RWPE1 (cell line): ENCODE measurements around the gene THSD4.

Experiments
- CTCF ChIA-PET: fragments of 350-600 bp; sonication (Branson Sonifier 250); formaldehyde crosslinking; extraction: SDS; loops from one replicate; lab custom pipeline; 2021; lab: Yijun Ruan, JAX
- POLR2A ChIA-PET: fragments of 400-600 bp; formaldehyde crosslinking; extraction: SDS; loops from one replicate; lab custom pipeline; 2020; ENCODE audit warnings: antibody characterized with exemption; ENCODE audit not compliant: low non-redundant PET; lab: Yijun Ruan, JAX
- DNase-seq: peaks from one replicate; pipeline ENCODE4 v3.0.0; 2012; ENCODE audit warnings: low spot score
- H3K27ac ChIP-seq: fragments of 450-650 bp; 2 replicates; pipeline ENCODE4 v1.5.1; 2017
- TF ChIP-seq, protein P1 (sequence below): fragments of 450-650 bp; conservative IDR thresholded peaks from 2 replicates; pipeline ENCODE4 v1.5.1; 2017; ENCODE audit warnings: low read depth, mild to moderate bottlenecking

The THSD4 gene

GRCh38 chr15:71146580-71146982, 31.3 kb downstream of the THSD4 start:
- TF ChIP-seq, protein P1, sequence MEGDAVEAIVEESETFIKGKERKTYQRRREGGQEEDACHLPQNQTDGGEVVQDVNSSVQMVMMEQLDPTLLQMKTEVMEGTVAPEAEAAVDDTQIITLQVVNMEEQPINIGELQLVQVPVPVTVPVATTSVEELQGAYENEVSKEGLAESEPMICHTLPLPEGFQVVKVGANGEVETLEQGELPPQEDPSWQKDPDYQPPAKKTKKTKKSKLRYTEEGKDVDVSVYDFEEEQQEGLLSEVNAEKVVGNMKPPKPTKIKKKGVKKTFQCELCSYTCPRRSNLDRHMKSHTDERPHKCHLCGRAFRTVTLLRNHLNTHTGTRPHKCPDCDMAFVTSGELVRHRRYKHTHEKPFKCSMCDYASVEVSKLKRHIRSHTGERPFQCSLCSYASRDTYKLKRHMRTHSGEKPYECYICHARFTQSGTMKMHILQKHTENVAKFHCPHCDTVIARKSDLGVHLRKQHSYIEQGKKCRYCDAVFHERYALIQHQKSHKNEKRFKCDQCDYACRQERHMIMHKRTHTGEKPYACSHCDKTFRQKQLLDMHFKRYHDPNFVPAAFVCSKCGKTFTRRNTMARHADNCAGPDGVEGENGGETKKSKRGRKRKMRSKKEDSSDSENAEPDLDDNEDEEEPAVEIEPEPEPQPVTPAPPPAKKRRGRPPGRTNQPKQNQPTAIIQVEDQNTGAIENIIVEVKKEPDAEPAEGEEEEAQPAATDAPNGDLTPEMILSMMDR: no peak
- ChIA-PET POLR2A (no interaction called here), CTCF (interaction anchor here (0.5 kb wide), 1 partner anchor 11 kb away, joined by 5 read pairs; no protein-coding TSS in a partner anchor)
- H3K27ac ChIP-seq: no peak overlapping the region
- no peak for DNase-seq

GRCh38 chr15:71148048-71148447, 32.8 kb downstream of the THSD4 start:
- H3K27ac ChIP-seq: no peak overlapping the region
- ChIA-PET CTCF (interaction anchor here (0.6 to 0.7 kb wide), 3 partner anchors 238 to 1876 kb away, joined by 3 to 5 read pairs (median 3); no protein-coding TSS in a partner anchor), POLR2A (no interaction called here)
- no peak for DNase-seq
- TF ChIP-seq, protein P1: no peak

DNA sequence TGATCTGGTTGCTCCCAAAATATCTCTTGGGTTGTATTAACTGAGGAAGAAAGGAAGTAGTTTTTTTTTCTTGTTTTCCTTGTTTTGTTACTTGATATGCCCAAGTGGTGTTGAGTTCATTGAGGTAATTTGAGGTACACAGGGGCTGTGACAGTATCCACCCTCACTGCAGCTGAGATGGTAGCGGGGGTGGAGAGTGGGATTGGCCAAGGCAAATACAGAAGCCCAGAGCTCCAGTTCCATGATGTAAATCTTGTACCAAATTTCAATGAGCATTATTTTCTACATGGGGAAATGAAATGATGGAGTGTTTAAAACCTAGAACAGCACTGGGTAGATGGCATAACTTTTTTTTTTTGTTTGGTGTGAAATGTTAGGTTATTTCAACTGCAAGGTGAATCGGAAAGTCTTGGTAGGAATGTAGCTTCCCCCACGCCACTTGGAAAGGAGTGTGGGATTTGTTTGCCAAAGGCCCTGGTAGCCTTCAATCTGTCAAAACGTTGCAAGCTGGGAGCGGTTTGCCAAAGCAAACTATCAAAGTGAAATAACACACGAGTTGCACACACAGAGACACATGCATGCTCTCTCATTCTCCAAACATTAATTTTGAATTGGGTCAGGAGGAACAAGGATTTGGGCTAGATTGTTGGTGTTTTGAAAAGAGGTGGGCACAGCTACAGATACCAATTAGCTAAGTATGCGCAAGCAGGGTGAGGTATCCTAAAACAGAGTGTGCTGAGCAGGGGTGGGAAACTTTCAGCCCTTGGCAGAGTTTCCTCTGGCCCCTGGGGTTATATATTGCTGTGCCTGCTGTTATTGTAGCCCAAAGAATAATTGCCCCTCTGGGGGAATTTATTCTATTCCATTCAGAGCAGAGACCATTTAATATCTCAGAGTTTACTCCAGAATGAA, 34.6 kb downstream of the THSD4 start:
- TF ChIP-seq, protein P1: no peak
- CTCF ChIA-PET: interaction anchor here (0.6 kb wide), 1 partner anchor 303 kb away, joined by 4 read pairs; no protein-coding TSS in a partner anchor
- no peak for DNase-seq
- no peak overlapping the region for H3K27ac ChIP-seq
- POLR2A ChIA-PET: no interaction called here

DNA sequence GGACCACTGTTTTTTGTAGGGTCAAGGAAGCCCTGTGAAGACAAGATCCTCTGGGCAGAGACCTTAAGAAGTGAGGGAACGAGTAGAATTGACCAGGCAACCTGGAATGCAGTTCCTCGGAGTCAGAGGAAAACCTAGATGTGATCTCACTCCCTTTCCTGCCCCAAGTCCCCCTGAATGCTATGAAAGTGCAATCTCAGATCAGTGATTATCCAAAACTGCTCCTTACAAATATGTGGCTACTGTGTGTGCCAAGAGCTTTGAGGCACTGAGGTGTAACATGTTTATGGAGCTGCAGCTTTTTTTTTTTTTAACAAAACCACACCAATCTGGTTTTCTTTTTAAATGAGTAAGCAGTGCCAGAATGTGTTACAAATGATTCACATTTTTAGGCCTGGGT, 35.8 kb downstream of the THSD4 start:
- no peak for DNase-seq
- ChIA-PET CTCF (interaction anchor here (0.6 kb wide), 1 partner anchor 1688 kb away, joined by 4 read pairs; no protein-coding TSS in a partner anchor), POLR2A (no interaction called here)
- H3K27ac ChIP-seq: no peak overlapping the region
- TF ChIP-seq, protein P1: no peak

- H3K27ac ChIP-seq: no peak overlapping the region
- DNase-seq: no peak
- TF ChIP-seq, protein P1: no peak
- CTCF ChIA-PET: no interaction called here
- POLR2A ChIA-PET: no interaction called here
Measured at GRCh38 chr15:71152542-71152941, 37.3 kb downstream of the THSD4 start.

- no peak overlapping the region for H3K27ac ChIP-seq
- DNase-seq: peak; percentile 32
- ChIA-PET POLR2A (no interaction called here), CTCF (interaction anchor here (0.9 kb wide), 1 partner anchor 9 kb away, joined by 3 read pairs; no protein-coding TSS in a partner anchor)
- TF ChIP-seq, protein P1: no peak
Measured at GRCh38 chr15:71153823-71154524, 38.7 kb downstream of the THSD4 start.
